Epithelial cell of prostate (primary cell): ENCODE data around the gene CCDC40.

Experiments used
- DNase-seq: peaks from one replicate; pipeline ENCODE4 v3.0.0-alpha.2; 2011; ENCODE audit warnings: low read depth, low spot score
- H3K27ac ChIP-seq: fragments of 450-650 bp; 2 replicates; pipeline ENCODE4 v1.5.1; 2017; ENCODE audit warnings: mild to moderate bottlenecking

CCDC40 gene

GRCh38 chr17:79997011-79997660 lies 39.3 kb upstream of the CCDC40 start:
- no peak for DNase-seq
- H3K27ac ChIP-seq, result no peak overlapping the region

- H3K27ac ChIP-seq, result no peak overlapping the region
These were observed 36.3 kb upstream of the CCDC40 start for GRCh38 chr17:80000136-80000535.

DNA sequence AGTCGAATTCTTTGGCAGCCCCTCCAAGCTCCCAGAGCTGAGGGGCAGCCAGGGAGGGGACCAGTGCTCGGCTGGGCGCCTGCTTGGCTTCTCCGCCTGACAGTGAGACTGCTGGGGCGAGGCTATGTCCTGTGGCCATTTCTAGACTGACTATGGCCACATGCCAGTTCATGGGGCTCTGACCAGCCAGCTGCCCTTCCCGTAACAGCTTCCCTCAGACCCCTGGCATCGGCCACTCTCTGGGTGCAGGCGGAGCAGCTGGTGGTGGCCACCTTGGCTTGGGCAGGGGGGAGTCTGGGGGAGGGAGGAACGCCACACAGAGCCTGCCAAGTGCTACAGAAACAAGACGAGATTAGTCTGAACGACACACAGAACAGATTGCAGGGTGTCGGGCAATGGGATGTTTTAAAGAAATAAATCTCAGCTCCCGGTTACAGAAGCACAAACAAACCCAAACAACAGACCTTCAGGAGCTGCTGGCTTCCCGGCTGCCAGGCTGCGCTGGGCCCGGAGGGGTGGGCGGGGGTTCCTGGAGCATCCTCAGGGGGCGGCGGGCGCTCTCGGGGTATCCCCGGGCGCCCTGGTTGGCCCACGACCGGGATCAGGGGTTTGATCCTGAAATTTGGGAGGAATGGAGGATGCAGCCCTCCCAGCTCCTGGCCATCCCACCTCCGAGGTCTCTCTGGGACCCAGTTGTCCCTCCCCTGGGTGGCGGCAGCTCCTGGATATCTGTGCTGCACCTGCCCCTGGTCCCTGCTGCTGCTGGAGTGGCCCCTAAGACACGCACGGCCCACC lies 35.3 kb upstream of the CCDC40 start:
- no peak overlapping the region for H3K27ac ChIP-seq
- no peak for DNase-seq

More at GRCh38 chr17:80000136-80000535, 36.3 kb upstream of the CCDC40 start:
- DNase-seq, result no peak

- H3K27ac ChIP-seq, result no peak overlapping the region
- no peak for DNase-seq
These were observed 34.3 kb upstream of the CCDC40 start for GRCh38 chr17:80002070-80002641.

GRCh38 chr17:80002690-80003490 lies 33.6 kb upstream of the CCDC40 start:
- no peak overlapping the region for H3K27ac ChIP-seq
- DNase-seq, result no peak

DNA sequence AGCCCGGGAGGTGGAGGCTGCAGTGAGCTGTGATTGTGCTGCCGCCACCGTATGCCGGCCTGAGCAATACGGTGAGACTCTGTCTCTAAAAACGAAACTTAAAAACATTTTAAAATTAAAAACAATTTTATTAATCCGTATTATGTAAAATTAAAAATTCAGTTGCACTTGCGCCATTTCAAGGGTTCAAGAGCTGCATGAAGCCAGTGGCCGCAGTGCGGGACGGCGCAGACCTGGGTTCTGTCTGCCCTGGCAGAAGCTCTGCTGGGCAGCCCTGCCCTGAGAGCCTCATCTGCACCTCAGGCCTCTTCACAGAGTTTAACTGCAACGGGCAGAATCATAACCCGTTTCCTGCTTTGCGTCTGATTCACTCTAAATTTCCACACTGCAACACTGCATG lies 32.5 kb upstream of the CCDC40 start:
- no peak for DNase-seq
- H3K27ac ChIP-seq, result no peak overlapping the region

- no peak overlapping the region for H3K27ac ChIP-seq
These were observed 30.8 kb upstream of the CCDC40 start for GRCh38 chr17:80005360-80006338.

GRCh38 chr17:80006339-80006720 lies 30.1 kb upstream of the CCDC40 start:
- H3K27ac ChIP-seq, result no peak overlapping the region
- DNase-seq, result no peak

More at GRCh38 chr17:80005360-80006338, 30.8 kb upstream of the CCDC40 start:
- no peak for DNase-seq

GRCh38 chr17:80006811-80007752 lies 29.4 kb upstream of the CCDC40 start:
- H3K27ac ChIP-seq, result no peak overlapping the region
- DNase-seq, result no peak

DNA sequence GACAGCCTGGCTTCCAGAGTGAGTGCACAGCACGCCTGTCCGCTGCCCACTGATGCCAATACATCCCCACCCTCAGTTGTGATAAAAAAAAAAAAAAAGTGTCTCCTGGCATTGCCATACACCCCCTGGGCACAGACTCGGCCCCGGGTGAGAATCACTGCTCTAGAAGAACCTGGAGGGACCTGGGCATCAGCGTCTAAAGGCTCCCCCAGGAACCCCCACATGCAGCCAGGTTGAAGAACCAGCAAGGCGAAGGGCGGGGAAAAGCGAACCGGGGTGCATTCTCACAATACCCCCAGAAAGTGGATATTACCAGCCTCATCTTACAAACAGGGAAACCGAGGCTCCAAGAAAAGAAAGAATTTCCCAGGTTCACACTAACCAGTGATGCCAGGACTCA lies 28.5 kb upstream of the CCDC40 start:
- no peak overlapping the region for H3K27ac ChIP-seq
- no peak for DNase-seq

DNA sequence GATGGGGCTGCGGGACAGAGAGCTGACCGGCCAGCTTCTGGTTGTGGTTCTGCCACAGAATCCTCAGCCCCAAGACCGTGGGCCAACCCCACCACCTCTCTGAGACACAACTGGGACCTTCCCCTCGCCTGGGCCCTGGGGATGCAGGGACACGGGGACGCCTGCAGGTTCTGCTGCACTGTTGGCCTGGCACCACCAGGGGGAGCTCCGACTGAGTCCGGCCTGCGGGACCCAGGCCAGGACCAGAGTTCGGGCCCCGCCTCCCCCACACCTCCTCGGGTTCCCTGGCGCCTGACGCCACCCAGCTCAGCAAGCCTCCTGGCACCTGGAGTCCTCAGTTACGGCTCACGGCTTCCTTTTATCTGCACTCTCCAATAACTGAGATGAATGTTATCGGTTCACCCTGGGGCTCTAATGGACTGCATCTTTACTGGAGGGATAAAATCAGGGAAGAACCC lies 28.0 kb upstream of the CCDC40 start:
- DNase-seq, result no peak
- no peak overlapping the region for H3K27ac ChIP-seq

DNA sequence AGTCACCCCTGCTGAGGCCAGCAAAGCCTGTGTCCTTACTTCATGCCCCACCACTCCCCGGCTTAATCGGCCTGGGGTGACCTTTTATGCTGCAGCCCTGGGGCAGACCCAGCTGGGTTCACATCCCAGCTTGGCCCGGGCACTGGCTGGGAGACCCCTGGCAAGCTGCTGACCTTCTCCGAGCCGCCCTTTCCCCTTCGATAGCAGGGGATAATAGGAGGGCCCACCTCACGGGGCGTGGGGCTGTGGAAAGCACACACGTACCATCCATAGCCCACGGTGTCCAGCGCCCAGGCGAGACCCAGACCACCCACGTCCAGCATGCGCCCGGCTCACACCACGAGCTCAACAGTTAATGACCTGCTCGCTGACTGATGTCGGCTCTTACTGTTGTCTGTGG lies 27.6 kb upstream of the CCDC40 start:
- no peak overlapping the region for H3K27ac ChIP-seq
- DNase-seq, result no peak

- no peak for DNase-seq
These were observed 26.8 kb upstream of the CCDC40 start for GRCh38 chr17:80009391-80010282.

GRCh38 chr17:80010283-80010858 lies 26.1 kb upstream of the CCDC40 start:
- no peak overlapping the region for H3K27ac ChIP-seq
- DNase-seq, result no peak

More at GRCh38 chr17:80009391-80010282, 26.8 kb upstream of the CCDC40 start:
- H3K27ac ChIP-seq, result no peak overlapping the region

DNA sequence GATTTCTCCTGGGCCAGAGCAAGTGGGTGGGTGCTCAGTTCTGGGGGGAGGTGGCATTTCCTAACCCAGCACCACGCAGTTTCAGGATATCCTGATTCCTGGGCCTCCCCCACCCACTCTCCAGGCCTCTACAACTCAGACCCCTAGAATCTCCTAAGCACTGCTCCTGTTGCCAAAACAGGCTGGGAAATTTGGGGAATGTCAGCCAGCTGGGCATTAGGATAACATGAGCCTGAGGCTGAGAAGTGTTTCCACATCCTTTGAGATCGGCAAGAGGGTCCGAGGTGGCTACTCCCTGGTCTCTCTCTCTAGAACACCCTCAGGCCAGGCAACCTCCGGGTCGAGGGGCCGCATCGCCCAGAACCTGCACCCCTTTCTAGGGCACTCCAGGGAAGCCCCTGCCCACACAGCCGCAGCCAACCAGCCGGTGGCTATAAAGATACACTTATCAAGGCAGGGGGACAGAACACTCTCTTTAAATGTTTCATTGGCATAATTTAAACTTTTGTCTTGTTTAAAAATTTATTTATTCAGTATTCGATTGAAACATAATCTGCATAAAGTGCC lies 24.4 kb upstream of the CCDC40 start:
- H3K27ac ChIP-seq, result no peak overlapping the region
- no peak for DNase-seq
